Measurements from ENCODE around the gene RGS1. TPM values are rescaled to one million over a fixed set of nuclear protein-coding genes. Genes with fewer than 3 reads are reported as not detected.

The RGS1 gene
- total and polyA plus RNA-seq, 2 of the 8 experiments (the other 6 are each of a cell fraction or from before 2014, with no cell fraction given), result not detected

DNA sequence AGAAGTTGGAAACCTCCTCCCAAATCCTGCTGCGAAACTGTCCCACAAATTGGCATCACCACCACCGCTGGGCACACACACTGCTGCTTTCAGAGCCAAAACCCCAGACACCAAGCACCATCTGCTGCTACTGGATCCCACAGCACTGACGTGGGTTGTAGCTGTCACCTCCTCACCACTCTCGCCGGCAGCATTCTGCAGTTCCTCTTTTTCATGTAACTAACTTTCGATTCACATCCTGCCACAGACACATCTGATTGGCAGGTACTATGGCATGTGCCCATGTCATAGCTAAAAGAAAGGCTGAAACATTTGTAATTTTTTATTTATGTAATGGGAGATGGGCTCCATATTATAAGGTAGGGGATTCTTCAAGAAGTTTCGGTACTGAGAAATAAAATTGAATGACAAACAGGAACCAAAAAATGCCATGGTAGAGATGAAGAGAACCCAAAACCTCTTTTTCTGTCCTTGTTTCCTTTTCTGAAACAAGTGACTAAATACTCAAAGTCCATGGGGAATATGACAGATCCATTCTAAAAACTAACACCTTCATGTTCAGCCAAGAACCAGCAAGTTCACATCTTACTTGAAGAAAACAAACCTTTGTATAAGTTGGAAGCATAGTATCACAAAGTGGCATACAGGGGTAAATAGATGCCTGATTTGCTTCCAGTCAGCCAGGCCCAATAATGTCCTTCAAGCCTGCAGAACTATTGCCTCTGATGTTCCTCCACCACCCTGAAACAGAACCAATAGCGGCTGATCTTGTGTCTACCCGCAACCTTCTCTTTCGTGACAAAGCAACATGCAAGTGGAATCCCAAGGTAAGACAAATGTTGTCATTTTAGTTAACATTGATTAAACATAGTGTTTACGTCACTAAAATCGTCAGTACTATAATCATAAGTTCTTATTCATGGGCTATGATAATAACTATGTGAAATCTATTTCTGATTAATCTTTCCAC is 33.8 kb downstream of the RGS1 start:
- Histone ChIP-seq H2AK5ac (ENCODE audit: low read depth, low read length) (no peak overlapping the region), H2BK12ac (ENCODE audit: low read depth, low read length) (no peak overlapping the region), H3K23me2 (ENCODE audit: low read depth, low read length) (no peaks in the 10 kb centered on the region; the same call in 1 of the 2 replicates), H3K79me2 (ENCODE audit: control insufficient read depth in 1 of 2, insufficient read depth in 2 of 2, low read length in 2 of 2) (no peaks in the 10 kb centered on the region), H3K4me2 (ENCODE audit: insufficient read depth in 1 of 2, low read depth in 2 of 2, low read length in 2 of 2) (no peak overlapping the region), H2BK5ac (ENCODE audit: low read depth, low read length) (no peak overlapping the region), H3K27ac (ENCODE audit: low read depth, low read length) (no peak overlapping the region), H3K36me3 (ENCODE audit: control insufficient read depth in 2 of 4, insufficient read depth in 4 of 4, low read length in 3 of 4) (no peaks in the 10 kb centered on the region), H2BK15ac (ENCODE audit: low read length) (no peak overlapping the region), H4K91ac (replicated peaks; ENCODE audit: insufficient read length, low read length) (no peak overlapping the region), H3K18ac (ENCODE audit: extremely low read depth, low read length) (no peak overlapping the region), H4K20me1 (replicated peaks in 1 of 2; ENCODE audit: control insufficient read depth in 1 of 2, insufficient read depth in 2 of 2, low read length in 2 of 2) (no peaks in the 10 kb centered on the region), H2BK20ac (ENCODE audit: low read length) (no peak overlapping the region), H3K27me3 (replicated peaks in 1 of 4; ENCODE audit: control insufficient read depth in 3 of 4, extremely low read depth in 1 of 4, insufficient read depth in 3 of 4, low read length in 3 of 4) (no peaks in the 10 kb centered on the region), H3K23ac (ENCODE audit: insufficient read length) (no peak overlapping the region), H4K5ac (ENCODE audit: insufficient read length, low read depth, low read length) (no peak overlapping the region), H3K79me1 (ENCODE audit: low read depth, low read length) (no peaks in the 10 kb centered on the region), H3K14ac (ENCODE audit: insufficient read length) (no peak overlapping the region), H4K8ac (ENCODE audit: extremely low read depth, insufficient read depth, low read length) (no peak overlapping the region), H3K9ac (replicated peaks in 1 of 4; ENCODE audit: extremely low read depth in 1 of 4, low read depth in 3 of 4, low read length in 3 of 4) (no peak overlapping the region), H3K4ac (replicated peaks; ENCODE audit: insufficient read length, low read depth, low read length) (no peak overlapping the region), H3K4me3 (ENCODE audit: extremely low read depth in 1 of 4, insufficient read depth in 2 of 4, low read depth in 3 of 4, low read length in 4 of 4) (no peak overlapping the region), H2AFZ (ENCODE audit: low read length) (no peak overlapping the region), H3K9me3 (ENCODE audit: insufficient read depth in 2 of 2, low read depth in 1 of 2, low read length in 1 of 2) (no peaks in the 10 kb centered on the region), H2BK120ac (replicated peaks; ENCODE audit: low read depth, low read length) (no peak overlapping the region), H3K56ac (replicated peaks; ENCODE audit: insufficient read length, low read depth, low read length) (no peak overlapping the region), H3K4me1 (replicated peaks in 1 of 4; ENCODE audit: control insufficient read depth in 3 of 4, insufficient read depth in 4 of 4, low read length in 3 of 4) (no peaks in the 10 kb centered on the region)
- FAIRE-seq (no peak), DNase-seq (ENCODE audit: low read depth in 1 of 2, low spot score in 2 of 2) (no peak)
- POLR2A ChIA-PET (ENCODE audit: partially characterized antibody), result no interaction called here
- CTCF ChIA-PET (ENCODE audit: partially characterized antibody), result interaction anchor here (0.6 to 2.8 kb wide), 9 partner anchors 15 to 171 kb away, joined by 3 to 16 read pairs (median 4); no protein-coding TSS in a partner anchor
- WGBS, 2 experiments (ENCODE audit: extremely low coverage in 1 of 2, insufficient coverage in 1 of 2, insufficient read length in 1 of 2, insufficient replicate concordance in 2 of 2, low coverage in 1 of 2, low lambda C conversion rate in 2 of 2, missing lambda C conversion rate in 1 of 2), result 82% methylated on average over 12 of the region's 12 CpGs; no CpG with 5 or more reads in 1 of the 2 experiments
- no peak for TF ChIP-seq TAF1 (IDR thresholded peaks at IDR 0.05; ENCODE audit: low read depth, low read length)
- no peak for TF ChIP-seq SRF (IDR thresholded peaks at IDR 0.05; ENCODE audit: low read depth, low read length)
- TF ChIP-seq CREB1 (IDR thresholded peaks at IDR 0.05), result no peak
- TF ChIP-seq MAFK (IDR thresholded peaks at IDR 0.05; ENCODE audit: low read depth, low read length), result no peak
- TF ChIP-seq CHD2 (IDR thresholded peaks at IDR 0.05; ENCODE audit: low read length), result no peak
- no peak for TF ChIP-seq KDM1A (IDR thresholded peaks at IDR 0.05; ENCODE audit: borderline replicate concordance, low read length)
- TF ChIP-seq EZH2 (IDR thresholded peaks at IDR 0.05; ENCODE audit: low read depth, low read length, severe bottlenecking), result no peak
- TF ChIP-seq CBX5 (IDR thresholded peaks at IDR 0.05; ENCODE audit: low read depth, low read length), result no peak
- TF ChIP-seq BCL11A (IDR thresholded peaks at IDR 0.05; ENCODE audit: low read depth in 2 of 2, low read length in 2 of 2), result no peak
- no peak for TF ChIP-seq ASH2L (IDR thresholded peaks at IDR 0.05; ENCODE audit: low read length)
- no peak for TF ChIP-seq FOSL1 (IDR thresholded peaks at IDR 0.05; ENCODE audit: insufficient read depth, low read depth, low read length)
- TF ChIP-seq TCF12 (IDR thresholded peaks at IDR 0.05; ENCODE audit: low read depth, low read length), result no peak
- no peak for TF ChIP-seq CBX8 (IDR thresholded peaks at IDR 0.05; ENCODE audit: borderline replicate concordance, low read depth, low read length)
